HepG2 (cell line): ENCODE measurements around the gene HMGB3. TPM values are rescaled to one million over a fixed set of nuclear protein-coding genes. Genes with fewer than 3 reads are reported as not detected.

Experiments
- FOXA1 ChIP-seq, 2 experiments: fragments of 450-650 bp in 1 of 2; sonication (generic) in 1 of 2; formaldehyde crosslinking in 1 of 2; IDR thresholded peaks; 2 replicates each; pipeline versions ENCODE4 v1.4.0 to v1.6.1; 2016 to 2020; ENCODE audit warnings: missing genetic modification reagents in 1 of 2
- KDM5A ChIP-seq: fragments of 200-600 bp; sonication (generic); IDR thresholded peaks from 2 replicates; pipeline ENCODE4 v1.7.0; 2018; ENCODE audit warnings: antibody characterized with exemption, mild to moderate bottlenecking, low read length, borderline replicate concordance
- MEIS2 ChIP-seq: sonication (generic); formaldehyde crosslinking; IDR thresholded peaks from 2 replicates; pipeline ENCODE4 v1.9.0; 2021; ENCODE audit warnings: mild to moderate bottlenecking, missing genetic modification reagents
- SMC3 ChIP-seq: IDR thresholded peaks from 2 replicates; pipeline ENCODE4 v1.6.1; 2011; ENCODE audit warnings: low read length, improper control_type of control experiment
- polyA plus RNA-seq, 8 experiments: library from polyadenylated mRNA; depleted of rRNA in 3 of 8; stranded (reverse) in 7 of 8; unstranded in 1 of 8; fragments of >200 nt; fragmentation: Illumina TruSeq in 4 of 8; extraction: Trizol in 4 of 8; gene quantifications; 2 replicates each; pipeline versions ENCODE4 v1.2.1 to v1.2.3, GENCODE V29; 2011 to 2016; ENCODE audit warnings: low read depth in 4 of 8, missing spikeins in 1 of 8, mixed read lengths in 1 of 8; ENCODE audit not compliant: insufficient read depth in 1 of 8
- total RNA-seq, 5 experiments: library from RNA; depleted of rRNA; stranded (reverse); fragments of >200 nt; fragmentation: Illumina TruSeq; extraction: Trizol; gene quantifications; 2 replicates each; pipeline ENCODE4 v1.2.3, GENCODE V29; 2016; ENCODE audit warnings: low read depth in 1 of 5
- TF ChIP-seq, protein P1 (sequence below): sonication (generic); formaldehyde crosslinking; IDR thresholded peaks from 2 replicates; pipeline ENCODE4 v1.8.1; 2022; ENCODE audit warnings: low read depth, mild to moderate bottlenecking, missing genetic modification reagents
- TF ChIP-seq, protein P2 (sequence below): sonication (generic); formaldehyde crosslinking; IDR thresholded peaks from 2 replicates; pipeline ENCODE4 v1.9.0; 2021; ENCODE audit warnings: missing genetic modification reagents, mild to moderate bottlenecking, borderline replicate concordance
- TF ChIP-seq, protein P3 (sequence below): sonication (generic); formaldehyde crosslinking; IDR thresholded peaks from 2 replicates; pipeline ENCODE4 v1.4.0; 2020; ENCODE audit warnings: missing genetic modification reagents, borderline replicate concordance

Gene HMGB3
- total and polyA plus RNA-seq, 2 of the 13 experiments (the other 11 are each of a cell fraction or from before 2014, with no cell fraction given), result 8.5 to 87.1 TPM

DNA sequence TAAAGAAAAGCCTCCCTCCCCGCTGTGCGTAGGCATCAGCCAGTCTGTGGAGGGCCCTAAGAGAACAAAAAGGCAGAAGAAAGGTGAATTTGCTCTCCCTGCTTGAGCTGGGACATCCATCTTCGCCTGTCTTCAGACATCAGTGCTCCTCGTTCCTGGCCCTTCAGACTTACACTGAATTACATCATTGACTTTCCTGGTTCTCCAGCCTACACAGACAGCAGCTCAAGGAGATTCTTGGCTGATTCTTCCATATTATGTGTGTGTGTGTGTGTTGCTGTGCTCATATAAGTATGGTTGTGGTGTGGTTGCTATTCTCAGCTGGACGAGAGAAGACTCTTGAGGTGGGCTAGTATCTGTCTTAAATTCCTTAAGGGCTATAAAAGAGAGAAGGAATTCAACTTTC, 49.2 kb upstream of the HMGB3 start (continued):
- TF ChIP-seq MEIS2 (CRISPR knock-in tag) (no peak), SMC3 (no peak), KDM5A (no peak), FOXA1 (IDR thresholded peaks at IDR 0.05) (no peak), FOXA1 (CRISPR knock-in tag; IDR thresholded peaks at IDR 0.05) (no peak)
- TF ChIP-seq, protein P1, sequence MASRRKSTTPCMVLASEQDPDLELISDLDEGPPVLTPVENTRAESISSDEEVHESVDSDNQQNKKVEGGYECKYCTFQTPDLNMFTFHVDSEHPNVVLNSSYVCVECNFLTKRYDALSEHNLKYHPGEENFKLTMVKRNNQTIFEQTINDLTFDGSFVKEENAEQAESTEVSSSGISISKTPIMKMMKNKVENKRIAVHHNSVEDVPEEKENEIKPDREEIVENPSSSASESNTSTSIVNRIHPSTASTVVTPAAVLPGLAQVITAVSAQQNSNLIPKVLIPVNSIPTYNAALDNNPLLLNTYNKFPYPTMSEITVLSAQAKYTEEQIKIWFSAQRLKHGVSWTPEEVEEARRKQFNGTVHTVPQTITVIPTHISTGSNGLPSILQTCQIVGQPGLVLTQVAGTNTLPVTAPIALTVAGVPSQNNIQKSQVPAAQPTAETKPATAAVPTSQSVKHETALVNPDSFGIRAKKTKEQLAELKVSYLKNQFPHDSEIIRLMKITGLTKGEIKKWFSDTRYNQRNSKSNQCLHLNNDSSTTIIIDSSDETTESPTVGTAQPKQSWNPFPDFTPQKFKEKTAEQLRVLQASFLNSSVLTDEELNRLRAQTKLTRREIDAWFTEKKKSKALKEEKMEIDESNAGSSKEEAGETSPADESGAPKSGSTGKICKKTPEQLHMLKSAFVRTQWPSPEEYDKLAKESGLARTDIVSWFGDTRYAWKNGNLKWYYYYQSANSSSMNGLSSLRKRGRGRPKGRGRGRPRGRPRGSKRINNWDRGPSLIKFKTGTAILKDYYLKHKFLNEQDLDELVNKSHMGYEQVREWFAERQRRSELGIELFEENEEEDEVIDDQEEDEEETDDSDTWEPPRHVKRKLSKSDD (CRISPR knock-in tag), result no peak
- TF ChIP-seq, protein P2, sequence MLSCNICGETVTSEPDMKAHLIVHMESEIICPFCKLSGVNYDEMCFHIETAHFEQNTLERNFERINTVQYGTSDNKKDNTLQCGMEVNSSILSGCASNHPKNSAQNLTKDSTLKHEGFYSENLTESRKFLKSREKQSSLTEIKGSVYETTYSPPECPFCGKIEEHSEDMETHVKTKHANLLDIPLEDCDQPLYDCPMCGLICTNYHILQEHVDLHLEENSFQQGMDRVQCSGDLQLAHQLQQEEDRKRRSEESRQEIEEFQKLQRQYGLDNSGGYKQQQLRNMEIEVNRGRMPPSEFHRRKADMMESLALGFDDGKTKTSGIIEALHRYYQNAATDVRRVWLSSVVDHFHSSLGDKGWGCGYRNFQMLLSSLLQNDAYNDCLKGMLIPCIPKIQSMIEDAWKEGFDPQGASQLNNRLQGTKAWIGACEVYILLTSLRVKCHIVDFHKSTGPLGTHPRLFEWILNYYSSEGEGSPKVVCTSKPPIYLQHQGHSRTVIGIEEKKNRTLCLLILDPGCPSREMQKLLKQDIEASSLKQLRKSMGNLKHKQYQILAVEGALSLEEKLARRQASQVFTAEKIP (CRISPR knock-in tag), result no peak
- TF ChIP-seq, protein P3, sequence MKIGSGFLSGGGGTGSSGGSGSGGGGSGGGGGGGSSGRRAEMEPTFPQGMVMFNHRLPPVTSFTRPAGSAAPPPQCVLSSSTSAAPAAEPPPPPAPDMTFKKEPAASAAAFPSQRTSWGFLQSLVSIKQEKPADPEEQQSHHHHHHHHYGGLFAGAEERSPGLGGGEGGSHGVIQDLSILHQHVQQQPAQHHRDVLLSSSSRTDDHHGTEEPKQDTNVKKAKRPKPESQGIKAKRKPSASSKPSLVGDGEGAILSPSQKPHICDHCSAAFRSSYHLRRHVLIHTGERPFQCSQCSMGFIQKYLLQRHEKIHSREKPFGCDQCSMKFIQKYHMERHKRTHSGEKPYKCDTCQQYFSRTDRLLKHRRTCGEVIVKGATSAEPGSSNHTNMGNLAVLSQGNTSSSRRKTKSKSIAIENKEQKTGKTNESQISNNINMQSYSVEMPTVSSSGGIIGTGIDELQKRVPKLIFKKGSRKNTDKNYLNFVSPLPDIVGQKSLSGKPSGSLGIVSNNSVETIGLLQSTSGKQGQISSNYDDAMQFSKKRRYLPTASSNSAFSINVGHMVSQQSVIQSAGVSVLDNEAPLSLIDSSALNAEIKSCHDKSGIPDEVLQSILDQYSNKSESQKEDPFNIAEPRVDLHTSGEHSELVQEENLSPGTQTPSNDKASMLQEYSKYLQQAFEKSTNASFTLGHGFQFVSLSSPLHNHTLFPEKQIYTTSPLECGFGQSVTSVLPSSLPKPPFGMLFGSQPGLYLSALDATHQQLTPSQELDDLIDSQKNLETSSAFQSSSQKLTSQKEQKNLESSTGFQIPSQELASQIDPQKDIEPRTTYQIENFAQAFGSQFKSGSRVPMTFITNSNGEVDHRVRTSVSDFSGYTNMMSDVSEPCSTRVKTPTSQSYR (CRISPR knock-in tag), result no peak
